ENCODE measurements around the gene GALNT2. TPM values are rescaled to one million over a fixed set of nuclear protein-coding genes. Genes with fewer than 3 reads are reported as not detected.

The GALNT2 gene
- total and polyA plus RNA-seq, 2 of the 13 experiments (the other 11 are each of a cell fraction or from before 2014, with no cell fraction given), result 39.3 to 39.6 TPM

DNA sequence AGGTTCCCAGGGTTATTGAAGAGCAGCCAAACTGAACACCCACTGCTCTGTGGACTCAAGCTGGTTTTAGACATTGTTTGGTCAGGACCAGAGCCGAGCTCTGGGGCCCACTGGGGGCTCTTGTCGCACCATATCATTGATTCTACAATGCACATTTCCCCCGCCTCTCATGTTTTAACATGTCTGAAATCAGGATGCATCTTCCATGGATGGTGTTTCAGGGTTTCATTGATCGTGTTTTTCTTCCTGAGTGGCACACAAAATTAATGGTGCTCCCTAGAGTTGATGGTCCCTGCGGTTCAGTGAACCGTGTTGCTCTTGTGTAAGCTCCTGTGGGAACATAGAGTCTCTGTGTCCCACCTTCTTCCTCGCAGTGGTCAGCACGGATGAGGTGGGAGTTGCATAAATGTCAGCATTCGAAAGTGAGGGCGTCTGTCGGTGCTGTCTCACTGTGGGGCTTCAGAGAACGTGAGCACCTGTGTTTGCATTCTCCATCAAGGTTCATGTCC lies 38.3 kb downstream of the GALNT2 start (continued):
- TF ChIP-seq NKX3-1 (CRISPR knock-in tag; IDR thresholded peaks at IDR 0.05) (no peak), ATF5 (CRISPR knock-in tag; IDR thresholded peaks at IDR 0.05; ENCODE audit: low read depth) (no peak), ZNF678 (CRISPR knock-in tag; IDR thresholded peaks at IDR 0.05) (no peak), CBX2 (IDR thresholded peaks at IDR 0.05; ENCODE audit: low read depth, low read length) (no peak), CBX2 (CRISPR knock-in tag; IDR thresholded peaks at IDR 0.05; ENCODE audit: low read depth) (no peak), MEF2D (CRISPR knock-in tag; IDR thresholded peaks at IDR 0.05) (no peak), TSC22D2 (CRISPR knock-in tag; IDR thresholded peaks at IDR 0.05; ENCODE audit: borderline replicate concordance) (no peak), ZNF121 (CRISPR knock-in tag; IDR thresholded peaks at IDR 0.05) (no peak), ADNP (CRISPR knock-in tag; IDR thresholded peaks at IDR 0.05) (no peak), KLF9 (CRISPR knock-in tag; IDR thresholded peaks at IDR 0.05; ENCODE audit: low read depth) (no peak), ZNF232 (CRISPR knock-in tag; IDR thresholded peaks at IDR 0.05; ENCODE audit: borderline replicate concordance) (no peak; the same call in 1 of the 2 replicates), BORCS8-MEF2B (CRISPR knock-in tag; IDR thresholded peaks at IDR 0.05) (0 out of 2 replicates have a peak, but pooled peaks have one; percentile 4), FIP1L1 (IDR thresholded peaks at IDR 0.05; ENCODE audit: borderline replicate concordance, insufficient read depth, low read depth, low read length) (no peak), U2AF1 (optimal IDR thresholded peaks at IDR 0.05; ENCODE audit: low read depth, low read length) (no peak), ZNF331 (CRISPR knock-in tag; IDR thresholded peaks at IDR 0.05) (no peak), MAFK (conservative IDR thresholded peaks at IDR 0.05 in 1 of 2, IDR thresholded peaks at IDR 0.05 in 1 of 2; ENCODE audit: low read length in 2 of 2) (no peak), MTF1 (CRISPR knock-in tag; IDR thresholded peaks at IDR 0.05) (no peak), SUZ12 (IDR thresholded peaks at IDR 0.05; ENCODE audit: low read depth, low read length) (no peak), AFF4 (CRISPR knock-in tag; IDR thresholded peaks at IDR 0.05) (no peak), ZBTB21 (CRISPR knock-in tag; IDR thresholded peaks at IDR 0.05) (no peak), ISL2 (CRISPR knock-in tag; IDR thresholded peaks at IDR 0.05) (no peak)
- TF ChIP-seq, protein P1, sequence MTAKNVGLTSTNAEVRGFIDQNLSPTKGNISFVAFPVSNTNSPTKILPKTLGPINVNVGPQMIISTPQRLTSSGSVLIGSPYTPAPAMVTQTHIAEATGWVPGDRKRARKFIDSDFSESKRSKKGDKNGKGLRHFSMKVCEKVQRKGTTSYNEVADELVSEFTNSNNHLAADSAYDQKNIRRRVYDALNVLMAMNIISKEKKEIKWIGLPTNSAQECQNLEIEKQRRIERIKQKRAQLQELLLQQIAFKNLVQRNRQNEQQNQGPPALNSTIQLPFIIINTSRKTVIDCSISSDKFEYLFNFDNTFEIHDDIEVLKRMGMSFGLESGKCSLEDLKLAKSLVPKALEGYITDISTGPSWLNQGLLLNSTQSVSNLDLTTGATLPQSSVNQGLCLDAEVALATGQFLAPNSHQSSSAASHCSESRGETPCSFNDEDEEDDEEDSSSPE (CRISPR knock-in tag; IDR thresholded peaks at IDR 0.05), result no peak
- TF ChIP-seq, protein P2, sequence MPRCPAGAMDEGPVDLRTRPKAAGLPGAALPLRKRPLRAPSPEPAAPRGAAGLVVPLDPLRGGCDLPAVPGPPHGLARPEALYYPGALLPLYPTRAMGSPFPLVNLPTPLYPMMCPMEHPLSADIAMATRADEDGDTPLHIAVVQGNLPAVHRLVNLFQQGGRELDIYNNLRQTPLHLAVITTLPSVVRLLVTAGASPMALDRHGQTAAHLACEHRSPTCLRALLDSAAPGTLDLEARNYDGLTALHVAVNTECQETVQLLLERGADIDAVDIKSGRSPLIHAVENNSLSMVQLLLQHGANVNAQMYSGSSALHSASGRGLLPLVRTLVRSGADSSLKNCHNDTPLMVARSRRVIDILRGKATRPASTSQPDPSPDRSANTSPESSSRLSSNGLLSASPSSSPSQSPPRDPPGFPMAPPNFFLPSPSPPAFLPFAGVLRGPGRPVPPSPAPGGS (CRISPR knock-in tag; IDR thresholded peaks at IDR 0.05), result no peak
- TF ChIP-seq, protein P3, sequence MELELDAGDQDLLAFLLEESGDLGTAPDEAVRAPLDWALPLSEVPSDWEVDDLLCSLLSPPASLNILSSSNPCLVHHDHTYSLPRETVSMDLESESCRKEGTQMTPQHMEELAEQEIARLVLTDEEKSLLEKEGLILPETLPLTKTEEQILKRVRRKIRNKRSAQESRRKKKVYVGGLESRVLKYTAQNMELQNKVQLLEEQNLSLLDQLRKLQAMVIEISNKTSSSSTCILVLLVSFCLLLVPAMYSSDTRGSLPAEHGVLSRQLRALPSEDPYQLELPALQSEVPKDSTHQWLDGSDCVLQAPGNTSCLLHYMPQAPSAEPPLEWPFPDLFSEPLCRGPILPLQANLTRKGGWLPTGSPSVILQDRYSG (CRISPR knock-in tag; IDR thresholded peaks at IDR 0.05), result no peak

Data from HepG2 (cell line).